H1 (cell line): ENCODE results near the gene C1orf21. TPM values are rescaled to one million over a fixed set of nuclear protein-coding genes. Genes with fewer than 3 reads are reported as not detected.

ENCODE experiments used
- POLR2AphosphoS5 ChIP-seq: IDR thresholded peaks from 2 replicates; pipeline ENCODE4 v1.6.1; 2011; ENCODE audit warnings: low read depth, low read length
- polyA plus RNA-seq, 7 experiments: library from polyadenylated mRNA; depleted of rRNA in 3 of 7; stranded (reverse) in 5 of 7; unstranded in 2 of 7; fragments of >200 nt in 5 of 7; fragments of 200-250 nt in 2 of 7; gene quantifications; 1 replicate in 5 of 7; 2 replicates in 1 of 7; 4 replicates in 1 of 7; pipeline versions ENCODE4 v1.2.1 to v1.2.3, GENCODE V29; 2011 to 2013; ENCODE audit warnings: missing spikeins in 2 of 7, mixed read lengths in 2 of 7
- total RNA-seq: library from RNA; stranded (reverse); fragmentation: NEBNext Ultra II Directional; extraction: Animal tissue kit (Norgen Biotek cat#: 25700); gene quantifications from 2 replicates; pipeline ENCODE4 v1.2.1, GENCODE V29; 2021

C1orf21 gene
- total and polyA plus RNA-seq, 2 of the 8 experiments (the other 6 are each of a cell fraction or from before 2014, with no cell fraction given), result 16.6 to 51.0 TPM

- TF ChIP-seq POLR2AphosphoS5, result no peak
These were observed 19.8 kb upstream of the C1orf21 start (continued) for GRCh38 chr1:184366997-184367396.
